ENCODE results near the gene BBS1.
"Not testable (repeated sequence)": the region's sequence is repeated elsewhere in the genome, so short reads cannot be mapped to it uniquely, and the experiment has no call there.

Gene BBS1

DNA sequence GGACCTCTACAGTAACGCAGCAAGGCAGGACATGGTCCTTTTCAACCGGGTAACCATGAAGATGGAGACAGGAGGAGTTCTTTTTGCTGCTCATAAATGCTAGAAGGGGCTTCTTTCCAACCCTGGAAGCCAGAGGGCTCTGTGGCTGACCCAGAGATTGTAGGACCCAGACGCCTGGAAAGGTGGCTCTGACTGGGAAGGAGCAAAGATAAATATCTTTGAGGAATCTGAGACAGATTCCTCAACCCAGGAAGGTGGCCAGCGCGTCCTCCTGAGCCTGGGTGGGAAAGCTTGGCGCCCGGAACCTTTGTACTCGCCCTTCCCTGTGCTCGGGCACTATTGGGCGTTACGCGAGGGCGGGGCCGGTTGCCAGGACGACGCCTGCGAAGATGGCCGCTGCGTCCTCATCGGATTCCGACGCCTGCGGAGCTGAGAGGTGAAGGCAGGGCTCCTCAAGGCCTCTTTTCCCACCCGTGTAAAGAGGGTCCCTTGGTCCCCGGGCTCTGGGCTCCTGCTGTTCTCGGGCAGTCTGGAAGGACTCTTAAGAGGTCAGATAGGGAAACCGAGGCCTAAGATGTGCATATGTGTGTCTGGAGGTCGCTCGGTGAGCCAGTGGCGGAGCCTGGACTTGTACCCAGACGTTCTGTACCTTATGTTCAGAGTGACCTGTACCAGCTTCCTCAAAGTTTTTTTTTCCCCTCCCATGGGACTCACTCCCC lies at the start of gene BBS1:
Gene BBS1 (plus strand): TSS at position 365 of the 719 bp plus-strand sequence. CDS start 25 bp downstream, at position 390.
- DNase-seq (ENCODE audit: low read depth, low spot score) = peak; percentile 33

DNA sequence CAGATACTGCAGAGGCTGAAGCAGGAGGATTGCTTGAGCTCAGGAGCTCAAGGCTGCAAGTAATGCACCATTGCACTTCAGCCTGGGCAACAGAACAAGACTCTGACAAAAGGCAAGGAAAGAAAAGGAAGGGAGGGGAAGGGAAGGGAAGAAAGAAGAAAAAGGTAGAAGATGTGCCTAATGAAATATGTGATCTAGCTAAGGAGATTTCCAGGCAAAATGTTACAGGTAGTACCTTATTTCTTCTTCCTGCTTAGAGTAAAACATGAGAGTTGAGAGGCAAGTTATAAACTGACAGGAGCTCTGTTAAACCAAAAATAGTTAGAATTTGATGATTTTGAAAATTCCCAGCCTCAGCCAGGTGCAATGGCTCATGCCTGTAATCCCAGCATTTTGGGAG lies 48.4 kb upstream of the BBS1 start:
- DNase-seq (ENCODE audit: low read depth, low spot score) = no peak

GRCh38 chr11:66462911-66463310 lies 47.5 kb upstream of the BBS1 start:
- no peak for DNase-seq (ENCODE audit: low read depth, low spot score)

- not testable (repeated sequence) for DNase-seq (ENCODE audit: low read depth, low spot score)
Observed at GRCh38 chr11:66464116-66464515, 46.3 kb upstream of the BBS1 start.

- DNase-seq (ENCODE audit: low read depth, low spot score) = no peak
Observed at GRCh38 chr11:66464916-66465315, 45.5 kb upstream of the BBS1 start.

DNA sequence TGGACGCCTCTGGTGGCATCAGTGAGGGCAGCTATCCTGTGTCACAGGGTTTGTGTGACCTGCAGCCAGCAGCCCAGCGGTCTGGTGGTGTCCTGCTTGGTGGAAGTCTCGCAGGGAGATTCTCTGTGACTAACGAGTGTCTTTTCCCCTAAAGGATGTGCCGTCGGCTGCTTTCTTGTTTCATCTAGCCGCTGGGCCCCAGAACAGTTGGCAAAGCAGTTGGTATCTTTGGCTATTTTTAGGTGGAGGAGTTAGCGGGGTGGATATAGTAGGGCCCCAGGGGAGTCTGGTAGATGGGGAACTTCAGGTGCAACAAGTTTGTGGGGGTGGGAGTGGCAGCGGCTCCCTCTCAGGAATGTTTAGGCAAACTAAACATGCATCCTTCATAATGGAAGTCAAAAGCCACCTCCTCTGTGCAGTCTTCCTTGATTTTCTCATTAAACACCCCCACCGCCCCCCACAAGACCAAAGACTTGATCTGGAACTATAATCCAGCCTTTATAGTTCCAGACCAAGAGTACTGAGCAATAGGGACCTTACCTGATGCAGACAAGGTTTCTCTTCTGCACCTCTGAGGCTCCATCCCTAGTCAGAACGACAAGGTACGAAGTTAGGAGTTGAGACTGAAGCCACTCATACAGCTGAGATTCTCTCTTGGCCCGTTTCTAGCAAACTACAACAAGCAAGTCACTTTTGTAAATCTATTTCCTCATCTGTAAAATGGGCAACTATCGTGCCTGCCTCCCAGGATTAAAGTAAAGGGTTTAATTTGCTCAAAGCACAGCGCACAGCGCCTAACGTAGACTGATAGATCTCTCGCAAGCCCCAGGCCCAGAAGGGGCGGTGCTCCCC lies 44.8 kb upstream of the BBS1 start:
- no peak for DNase-seq (ENCODE audit: low read depth, low spot score)

DNA sequence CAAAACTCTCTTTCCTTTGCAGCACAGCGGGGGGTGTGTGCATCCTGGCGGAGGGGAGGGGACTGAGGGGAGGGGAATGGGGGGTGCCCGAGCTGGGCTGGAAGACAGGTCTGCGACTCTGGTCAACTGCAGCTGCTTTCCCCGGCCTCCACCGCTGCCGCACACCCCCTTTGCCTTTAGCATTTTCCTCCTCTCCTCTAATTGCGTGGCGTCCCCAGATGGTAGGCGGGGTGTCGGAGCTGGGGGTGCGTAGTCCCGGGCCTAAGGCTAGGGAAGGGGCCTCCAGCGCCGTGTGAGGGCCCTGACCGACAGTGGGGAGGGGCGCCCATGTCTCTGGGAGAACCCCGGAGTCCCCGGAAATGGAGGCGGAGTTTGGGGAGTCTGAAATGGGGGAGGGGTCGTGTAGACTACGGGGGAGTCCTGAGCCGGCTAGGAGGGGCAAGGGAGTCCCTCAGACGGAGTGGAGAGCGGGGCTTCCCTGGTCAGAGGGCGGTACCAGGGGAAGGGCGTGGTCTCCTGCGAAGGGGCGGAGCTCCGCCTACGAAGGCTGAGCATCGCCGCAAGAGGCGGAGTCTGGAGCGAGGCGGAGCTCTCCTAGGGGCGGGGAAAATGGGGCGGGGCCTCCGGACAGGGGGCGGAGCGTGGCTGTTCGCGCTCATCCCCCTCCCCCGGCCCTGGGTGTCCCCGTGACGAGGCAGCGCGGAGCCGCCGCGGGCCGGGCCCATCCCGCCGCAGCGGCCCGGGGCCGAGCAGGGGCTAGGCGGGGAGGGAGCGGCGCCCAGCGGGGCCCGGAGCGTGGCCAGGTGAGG lies 44.0 kb upstream of the BBS1 start, which contains the start of gene PELI3:
Gene PELI3 (plus strand): TSS at position 681 of the 809 bp plus-strand sequence. CDS start 1,224 bp downstream, outside the sequence.
- DNase-seq (ENCODE audit: low read depth, low spot score) = peak; percentile 69

- DNase-seq (ENCODE audit: low read depth, low spot score) = no peak
Observed at GRCh38 chr11:66467034-66467659, 43.3 kb upstream of the BBS1 start.

- no peak for DNase-seq (ENCODE audit: low read depth, low spot score)
Observed at GRCh38 chr11:66467756-66468155, 42.7 kb upstream of the BBS1 start.

DNA sequence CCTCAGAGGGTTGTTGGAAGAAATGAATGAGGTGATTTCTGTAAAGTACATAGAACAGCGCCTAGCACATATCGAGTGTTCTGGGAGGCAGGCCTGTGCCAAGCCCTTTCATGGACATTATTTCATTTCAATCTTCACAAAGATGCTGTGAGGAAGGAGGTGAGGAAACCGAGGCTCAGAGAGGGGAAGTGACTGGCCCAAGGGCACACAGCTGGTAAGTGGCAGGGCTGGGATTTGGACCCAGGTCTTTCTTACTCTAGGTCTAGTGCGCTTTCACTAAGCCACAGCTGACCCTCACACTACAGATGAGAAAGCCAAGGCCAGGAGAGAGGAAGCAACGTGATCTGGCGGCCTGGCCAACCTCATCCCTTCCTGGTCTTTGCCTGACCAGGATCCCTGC lies 41.7 kb upstream of the BBS1 start:
- DNase-seq (ENCODE audit: low read depth, low spot score) = no peak

DNA sequence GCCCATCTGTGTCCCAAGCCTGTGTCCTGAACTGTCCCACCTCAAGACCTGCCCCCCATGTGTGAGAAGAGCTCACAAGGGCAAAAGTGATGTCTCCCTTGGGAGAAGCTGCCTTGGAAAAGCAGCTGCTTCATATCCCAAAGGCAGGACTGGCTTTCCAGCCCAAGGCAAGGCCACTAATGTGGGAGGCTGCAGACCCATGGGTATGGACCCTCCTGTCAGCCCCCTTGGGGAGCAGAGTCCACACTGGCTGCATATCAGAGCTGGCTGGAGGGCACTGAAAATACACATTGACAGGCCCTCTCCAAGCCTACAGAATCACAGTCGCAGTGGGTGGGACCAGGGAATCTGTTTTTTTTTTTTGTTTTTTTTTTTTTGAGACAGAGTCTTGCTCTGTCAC lies 41.0 kb upstream of the BBS1 start:
- DNase-seq (ENCODE audit: low read depth, low spot score) = no peak

DNA sequence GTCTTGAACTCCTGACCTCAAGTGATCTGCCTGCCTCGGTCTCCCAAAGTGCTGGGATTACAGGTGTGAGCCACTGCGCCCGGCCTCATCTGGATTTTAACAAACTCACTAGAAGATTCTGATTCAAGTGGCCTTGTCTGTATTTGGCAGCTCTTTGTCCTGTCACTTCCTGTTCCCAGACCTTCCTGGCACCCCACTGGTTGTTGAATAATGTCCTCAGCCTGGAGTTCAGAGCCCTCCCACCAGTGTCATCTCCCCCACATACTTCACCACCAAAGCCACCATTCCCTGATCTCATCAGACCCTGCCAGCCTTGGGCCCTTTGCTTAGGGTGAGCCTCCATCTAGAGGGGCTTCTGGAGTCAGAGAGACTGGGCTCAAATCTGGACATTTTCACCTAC lies 40.4 kb upstream of the BBS1 start:
- DNase-seq (ENCODE audit: low read depth, low spot score) = no peak

- no peak for DNase-seq (ENCODE audit: low read depth, low spot score)
Observed at GRCh38 chr11:66471142-66471541, 39.3 kb upstream of the BBS1 start.

DNA sequence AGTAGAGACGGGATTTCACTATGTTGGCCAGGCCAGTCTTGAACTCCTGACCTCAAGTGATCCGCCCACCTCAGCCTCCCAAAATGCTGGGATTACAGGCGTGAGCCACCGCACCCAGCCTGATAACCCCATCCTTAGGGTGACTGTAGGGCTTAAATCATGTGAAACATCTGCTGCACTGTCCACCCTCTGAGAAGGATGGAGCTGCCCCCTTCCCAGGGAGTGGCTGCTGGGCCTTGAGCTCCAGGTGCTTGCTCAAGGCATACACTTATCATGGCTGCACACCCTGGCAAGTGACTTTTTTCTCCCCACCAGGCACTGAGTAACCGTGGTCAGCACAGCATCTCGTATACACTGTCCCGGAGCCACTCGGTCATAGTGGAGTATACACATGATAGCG lies 38.4 kb upstream of the BBS1 start:
- no peak for DNase-seq (ENCODE audit: low read depth, low spot score)

DNA sequence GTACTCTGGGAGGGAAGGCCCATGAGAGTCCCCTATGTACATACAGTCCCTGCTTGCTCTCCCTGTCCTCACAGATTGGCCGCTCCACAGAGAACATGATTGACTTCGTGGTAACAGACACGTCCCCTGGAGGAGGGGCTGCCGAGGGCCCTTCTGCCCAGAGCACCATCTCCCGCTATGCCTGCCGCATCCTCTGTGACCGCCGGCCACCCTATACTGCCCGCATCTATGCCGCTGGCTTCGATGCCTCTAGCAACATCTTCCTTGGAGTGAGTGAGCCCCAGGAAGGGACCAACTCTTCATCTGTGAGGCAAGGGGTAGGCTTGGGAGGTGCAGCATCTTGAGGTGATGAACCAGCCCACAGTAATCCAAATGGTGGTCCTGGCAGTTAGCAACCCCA lies 37.3 kb upstream of the BBS1 start:
- DNase-seq (ENCODE audit: low read depth, low spot score) = no peak

- no peak for DNase-seq (ENCODE audit: low read depth, low spot score)
Observed at GRCh38 chr11:66473608-66474515, 36.6 kb upstream of the BBS1 start.

- no peak for DNase-seq (ENCODE audit: low read depth, low spot score)
Observed at GRCh38 chr11:66475349-66476172, 34.9 kb upstream of the BBS1 start.

DNA sequence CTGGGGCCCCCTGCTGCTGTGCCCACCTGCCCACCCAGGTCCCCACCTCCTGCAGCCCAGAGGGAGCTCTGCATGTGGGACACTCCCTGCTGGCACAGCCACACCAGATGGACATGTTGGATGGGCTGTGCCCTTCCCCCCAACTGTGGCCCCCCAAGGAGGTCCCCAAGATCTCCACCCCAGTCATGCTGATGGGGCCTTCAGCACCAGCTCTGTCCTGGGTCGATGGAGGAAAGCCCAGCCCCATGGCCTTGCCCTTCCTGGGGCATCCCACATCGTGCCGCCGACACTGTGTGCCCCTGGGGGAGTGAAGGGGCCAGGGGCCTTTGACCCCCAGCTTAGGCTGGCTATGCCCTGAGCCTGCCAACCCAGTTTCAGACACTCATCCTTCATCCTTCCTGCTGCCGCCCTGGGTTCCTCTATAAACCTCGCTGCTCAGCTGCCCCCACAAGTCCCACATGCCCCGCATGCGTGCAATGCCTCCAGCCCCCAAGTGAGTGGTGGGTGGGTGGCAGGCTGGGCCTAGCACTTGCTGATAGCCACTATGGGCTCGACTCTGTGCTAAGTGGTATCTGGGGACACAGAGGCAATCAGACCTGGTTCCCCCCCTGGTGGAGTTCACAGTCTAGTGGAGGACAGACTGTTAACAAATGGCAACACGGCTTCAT lies 34.1 kb upstream of the BBS1 start:
- no peak for DNase-seq (ENCODE audit: low read depth, low spot score)

GRCh38 chr11:66476841-66477251 lies 33.6 kb upstream of the BBS1 start:
- DNase-seq (ENCODE audit: low read depth, low spot score) = no peak
